GM10266 (cell line): ENCODE results near the gene CREB3.

Source experiments
- DNase-seq: peaks from one replicate; pipeline ENCODE4 v3.0.0; 2012; ENCODE audit errors: extremely low spot score
- TF ChIP-seq, protein P1 (sequence below): IDR thresholded peaks from 2 replicates; pipeline ENCODE4 v1.5.1; 2012; ENCODE audit warnings: mild to moderate bottlenecking, low read depth; ENCODE audit not compliant: control insufficient read depth, insufficient read depth; ENCODE audit errors: missing control alignments

CREB3 gene

GRCh38 chr9:35776018-35776417 lies 43.6 kb downstream of the CREB3 start:
- TF ChIP-seq, protein P1, sequence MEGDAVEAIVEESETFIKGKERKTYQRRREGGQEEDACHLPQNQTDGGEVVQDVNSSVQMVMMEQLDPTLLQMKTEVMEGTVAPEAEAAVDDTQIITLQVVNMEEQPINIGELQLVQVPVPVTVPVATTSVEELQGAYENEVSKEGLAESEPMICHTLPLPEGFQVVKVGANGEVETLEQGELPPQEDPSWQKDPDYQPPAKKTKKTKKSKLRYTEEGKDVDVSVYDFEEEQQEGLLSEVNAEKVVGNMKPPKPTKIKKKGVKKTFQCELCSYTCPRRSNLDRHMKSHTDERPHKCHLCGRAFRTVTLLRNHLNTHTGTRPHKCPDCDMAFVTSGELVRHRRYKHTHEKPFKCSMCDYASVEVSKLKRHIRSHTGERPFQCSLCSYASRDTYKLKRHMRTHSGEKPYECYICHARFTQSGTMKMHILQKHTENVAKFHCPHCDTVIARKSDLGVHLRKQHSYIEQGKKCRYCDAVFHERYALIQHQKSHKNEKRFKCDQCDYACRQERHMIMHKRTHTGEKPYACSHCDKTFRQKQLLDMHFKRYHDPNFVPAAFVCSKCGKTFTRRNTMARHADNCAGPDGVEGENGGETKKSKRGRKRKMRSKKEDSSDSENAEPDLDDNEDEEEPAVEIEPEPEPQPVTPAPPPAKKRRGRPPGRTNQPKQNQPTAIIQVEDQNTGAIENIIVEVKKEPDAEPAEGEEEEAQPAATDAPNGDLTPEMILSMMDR = no peak
- DNase-seq = no peak

DNA sequence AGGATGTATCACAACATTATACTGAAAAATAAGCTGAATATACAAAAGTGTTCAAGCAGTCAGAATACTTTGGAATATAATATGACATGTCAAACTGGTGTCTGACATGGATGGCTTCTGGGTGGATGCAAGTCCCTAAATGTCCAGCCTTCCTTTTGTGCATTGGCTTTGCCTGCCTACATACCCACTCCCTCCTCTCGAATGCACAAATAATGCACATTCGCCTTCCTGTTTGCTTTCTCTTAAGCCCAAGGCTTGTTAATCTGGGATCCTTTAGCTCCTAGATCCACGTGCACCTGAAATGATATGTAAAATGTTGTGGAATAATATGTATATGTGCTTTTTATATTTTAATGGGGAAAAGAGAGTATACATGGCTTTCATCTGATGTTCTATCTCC lies 46.0 kb downstream of the CREB3 start:
- TF ChIP-seq, protein P1 = no peak
- no peak for DNase-seq

DNA sequence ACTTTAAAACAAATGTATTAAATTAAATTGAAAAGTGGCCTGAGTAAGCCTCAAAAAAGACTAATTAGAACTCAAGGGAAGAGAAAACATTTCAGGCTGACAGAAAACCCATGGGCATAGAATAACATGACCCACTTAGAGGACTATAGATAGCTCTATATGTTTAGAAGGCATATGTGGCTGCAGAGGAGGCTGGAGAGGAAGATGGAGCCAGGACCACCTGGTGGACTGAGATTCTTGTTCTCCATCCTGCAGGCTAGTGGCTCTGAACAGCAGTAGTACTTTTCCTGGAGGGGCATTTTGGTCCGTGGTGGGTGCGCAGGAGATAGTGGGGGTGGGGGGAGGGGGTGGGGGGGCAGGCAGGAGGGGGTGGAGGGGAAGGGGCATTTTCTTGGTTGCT lies 48.6 kb downstream of the CREB3 start:
- no peak for DNase-seq
- TF ChIP-seq, protein P1 = no peak

DNA sequence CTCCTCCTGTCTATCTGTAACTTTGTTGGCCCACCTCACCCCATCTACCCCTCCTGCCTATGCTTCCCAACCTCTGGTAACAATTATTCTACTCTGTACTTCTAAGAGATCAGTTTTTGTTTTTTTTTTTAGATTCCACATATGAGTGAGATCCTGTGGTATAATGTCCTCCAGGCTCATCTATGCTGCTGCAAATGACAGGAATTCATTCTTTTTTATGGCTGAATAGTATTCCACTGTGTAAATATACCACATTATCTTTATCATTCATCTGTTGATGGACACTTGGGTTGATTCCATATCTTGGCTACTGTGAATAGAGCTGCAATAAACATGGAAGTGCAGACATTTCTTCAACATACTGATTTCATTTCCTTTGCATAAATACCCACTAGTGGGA lies 51.0 kb downstream of the CREB3 start:
- TF ChIP-seq, protein P1 = no peak
- no peak for DNase-seq
